Colonic mucosa (tissue), 4 donors: ENCODE data around the gene JAZF1. TPM values are rescaled to one million over a fixed set of nuclear protein-coding genes. Genes with fewer than 3 reads are reported as not detected.

Source experiments
- DNase-seq: peaks from one replicate; pipeline ENCODE4 v3.0.0-alpha.2; 2020
- H3K27ac ChIP-seq: fragments of 200-600 bp; one replicate; pipeline ENCODE4 v1.8.0; 2021
- H3K27me3 ChIP-seq: fragments of 200-600 bp; one replicate; pipeline ENCODE4 v1.8.0; 2021
- H3K36me3 ChIP-seq: fragments of 200-600 bp; one replicate; pipeline ENCODE4 v1.8.0; 2021
- H3K4me1 ChIP-seq: fragments of 200-600 bp; one replicate; pipeline ENCODE4 v1.8.0; 2021; ENCODE audit warnings: mild to moderate bottlenecking
- H3K4me3 ChIP-seq: fragments of 200-600 bp; one replicate; pipeline ENCODE4 v1.8.0; 2021
- H3K9ac ChIP-seq, 2 donors: one replicate each; pipeline ENCODE4 v1.7.0; 2013; ENCODE audit warnings: control low read depth in 2 of 2, low read depth in 2 of 2, low read length in 2 of 2
- H3K9me3 ChIP-seq: fragments of 200-600 bp; one replicate; pipeline ENCODE4 v1.8.0; 2021
- CTCF ChIP-seq: fragments of 200-600 bp; IDR thresholded peaks from one replicate; pipeline ENCODE4 v1.8.0; 2022; ENCODE audit warnings: antibody characterized with exemption, mild to moderate bottlenecking
- intact Hi-C: fragments of 100-400 bp; cut with DNase I; formaldehyde crosslinking; loops from one replicate; pipeline ENCODE4 v1.14.1; 2022
- total RNA-seq, 2 donors: library from RNA; stranded (reverse); fragmentation: NEBNext Ultra II Directional in 1 of 2; extraction: Animal tissue kit (Norgen Biotek cat#: 25700) in 1 of 2; gene quantifications; one replicate each; pipeline ENCODE4 v1.2.1, GENCODE V29; 2021
- donor health status: healthy.
- donor health status: DM: no; HTN: no; CAD: no.
- donor health status: DM: no; HTN: no; CAD: no.

The JAZF1 gene
- total RNA-seq, 2 donors from 2014 or later = 1.8 to 10.1 TPM

DNA sequence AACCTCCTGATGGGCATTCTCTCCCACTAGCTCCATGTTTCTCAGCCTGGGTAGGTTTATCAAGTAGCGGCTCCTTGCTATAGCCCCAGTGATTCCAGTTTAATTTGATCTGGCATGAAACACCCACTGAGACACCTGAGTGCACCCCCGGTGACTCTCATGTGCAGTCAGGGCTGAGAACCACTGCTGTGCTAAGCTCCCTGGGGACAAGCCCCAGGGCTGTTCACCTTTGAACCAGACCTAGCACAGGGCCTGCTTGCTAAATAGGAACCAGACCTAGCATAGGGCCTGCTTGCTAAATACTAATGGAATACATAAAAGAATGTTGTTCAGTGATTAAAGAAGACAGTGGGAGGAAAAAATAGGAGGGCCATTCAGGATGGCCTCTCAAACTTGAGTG is 167.6 kb downstream of the JAZF1 start:
- no peak for TF ChIP-seq CTCF
- H3K4me3 ChIP-seq = no peak overlapping the region
- intact Hi-C loops = loop anchor here (10.0 kb wide), 1 partner anchor 788 kb away; no protein-coding TSS in a partner anchor
- H3K27ac ChIP-seq = no peak overlapping the region
- H3K9me3 ChIP-seq = no peaks in the 10 kb centered on the region
- H3K27me3 ChIP-seq = no peaks in the 10 kb centered on the region
- DNase-seq = no peak
- H3K4me1 ChIP-seq = no peaks in the 10 kb centered on the region
- H3K36me3 ChIP-seq = no peaks in the 10 kb centered on the region
- no peak overlapping the region for H3K9ac ChIP-seq

DNA sequence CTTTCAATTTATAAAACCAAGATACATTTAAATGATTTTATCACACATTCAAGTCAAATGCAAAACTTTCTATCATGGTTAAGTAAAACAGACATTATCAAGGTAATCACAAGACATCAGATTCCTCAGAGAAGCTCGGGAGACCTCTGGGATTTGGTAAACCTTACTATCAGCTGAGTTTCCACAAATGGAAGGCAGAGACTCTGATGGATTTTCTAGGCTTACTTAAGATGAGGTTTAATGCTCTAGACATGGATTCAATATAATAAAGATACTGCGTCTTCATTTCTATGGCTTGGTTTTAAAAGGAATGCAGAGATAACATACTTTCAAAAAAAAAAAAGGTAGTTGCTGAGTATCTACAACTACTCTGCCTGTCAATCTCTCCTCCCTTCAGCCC is 171.7 kb downstream of the JAZF1 start:
- no peaks in the 10 kb centered on the region for H3K4me1 ChIP-seq
- no peak for DNase-seq
- intact Hi-C loops = no loop called here
- no peak for TF ChIP-seq CTCF
- H3K4me3 ChIP-seq = no peak overlapping the region
- H3K9me3 ChIP-seq = no peaks in the 10 kb centered on the region
- no peaks in the 10 kb centered on the region for H3K27me3 ChIP-seq
- no peaks in the 10 kb centered on the region for H3K36me3 ChIP-seq
- no peak overlapping the region for H3K9ac ChIP-seq
- no peak overlapping the region for H3K27ac ChIP-seq

DNA sequence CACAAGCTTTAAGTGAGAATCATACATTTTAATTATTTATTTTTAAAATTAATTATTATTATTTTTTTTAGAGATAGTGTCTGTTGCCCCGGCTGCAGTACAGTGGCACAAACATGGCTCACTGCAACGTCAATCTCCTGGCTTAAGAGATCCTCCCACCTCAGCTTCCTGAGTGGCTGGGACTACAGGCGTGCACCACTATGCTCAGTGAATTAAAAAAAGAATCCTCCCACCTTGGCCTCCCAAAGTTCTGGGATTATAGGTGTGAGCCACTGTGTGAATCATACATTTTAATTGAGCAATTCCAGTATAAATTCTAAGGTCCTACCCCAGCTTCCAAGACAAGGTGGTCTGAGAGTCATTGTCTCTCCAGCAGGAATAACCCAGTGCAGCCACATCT is 172.4 kb downstream of the JAZF1 start:
- H3K4me1 ChIP-seq = no peaks in the 10 kb centered on the region
- H3K4me3 ChIP-seq = no peak overlapping the region
- H3K9ac ChIP-seq = no peak overlapping the region
- no peaks in the 10 kb centered on the region for H3K36me3 ChIP-seq
- intact Hi-C loops = no loop called here
- TF ChIP-seq CTCF = no peak
- no peak overlapping the region for H3K27ac ChIP-seq
- H3K27me3 ChIP-seq = no peaks in the 10 kb centered on the region
- no peaks in the 10 kb centered on the region for H3K9me3 ChIP-seq
- no peak for DNase-seq

DNA sequence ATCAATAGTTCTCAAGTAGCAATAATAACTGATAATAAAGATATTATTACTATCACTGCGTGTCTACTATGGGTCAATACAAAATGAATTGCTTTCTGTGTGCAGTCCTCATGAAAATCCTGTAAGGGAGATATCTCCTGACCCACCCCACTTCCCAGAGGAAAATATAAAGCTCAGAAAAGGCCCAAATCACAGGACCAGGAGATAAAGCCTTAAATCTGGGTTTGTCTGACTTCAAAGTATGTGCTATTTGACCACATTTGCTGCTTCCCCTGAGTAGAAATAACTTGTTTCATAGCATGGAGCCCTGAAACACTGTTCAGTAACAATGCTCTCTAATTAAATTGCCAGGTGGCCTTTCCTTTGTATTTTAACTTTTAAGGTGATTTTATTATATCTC is 174.1 kb downstream of the JAZF1 start:
- intact Hi-C loops = no loop called here

GRCh38 chr7:28005847-28006231 is 174.8 kb downstream of the JAZF1 start:
- no peak for DNase-seq
- intact Hi-C loops = no loop called here
- no peaks in the 10 kb centered on the region for H3K27me3 ChIP-seq
- H3K4me3 ChIP-seq = no peak overlapping the region
- TF ChIP-seq CTCF = no peak
- H3K4me1 ChIP-seq = no peaks in the 10 kb centered on the region
- H3K9me3 ChIP-seq = no peaks in the 10 kb centered on the region
- no peaks in the 10 kb centered on the region for H3K36me3 ChIP-seq
- H3K9ac ChIP-seq = no peak overlapping the region
- no peak overlapping the region for H3K27ac ChIP-seq

More for the DNA sequence above, 174.1 kb downstream of the JAZF1 start:
- DNase-seq = no peak
- H3K27ac ChIP-seq = no peak overlapping the region
- TF ChIP-seq CTCF = no peak
- no peaks in the 10 kb centered on the region for H3K27me3 ChIP-seq
- no peaks in the 10 kb centered on the region for H3K4me1 ChIP-seq
- no peaks in the 10 kb centered on the region for H3K36me3 ChIP-seq
- no peak overlapping the region for H3K9ac ChIP-seq
- no peaks in the 10 kb centered on the region for H3K9me3 ChIP-seq
- H3K4me3 ChIP-seq = no peak overlapping the region
